Uterus (tissue), 2 donors: ENCODE results near the gene LCAT.
"Not testable (repeated sequence)": the region's sequence is repeated elsewhere in the genome, so short reads cannot be mapped to it uniquely, and the experiment has no call there.

ENCODE experiments used
- POLR2A ChIP-seq, 2 donors: fragments of 450-650 bp; IDR thresholded peaks; one replicate each; pipeline ENCODE4 v1.6.1; 2016; ENCODE audit warnings: antibody characterized with exemption in 2 of 2, mild to moderate bottlenecking in 1 of 2, moderate library complexity in 1 of 2
- TF ChIP-seq, protein P1 (sequence below), 4 experiments: fragments of 200-600 bp in 2 of 4; fragments of 450-650 bp in 2 of 4; sonication (generic) in 2 of 4; IDR thresholded peaks; one replicate each; pipeline ENCODE4 v1.5.1; 2016 to 2019; ENCODE audit warnings: antibody characterized with exemption in 4 of 4, mild to moderate bottlenecking in 2 of 4, moderate library complexity in 1 of 4

DNA sequence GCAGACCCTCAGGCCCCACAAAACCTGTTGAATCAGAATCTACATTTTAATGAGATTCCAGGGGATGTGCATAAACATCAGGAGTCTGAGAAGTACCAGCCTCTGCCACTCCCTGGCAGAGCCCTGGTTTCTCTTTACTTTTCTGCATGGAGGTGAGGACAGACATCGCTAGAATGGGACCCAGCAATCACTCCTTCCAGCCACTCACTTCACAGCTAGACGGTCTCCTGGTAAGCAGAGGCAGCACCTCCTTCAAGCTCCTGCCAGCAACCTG lies 28.5 kb downstream of the LCAT start:
- TF ChIP-seq POLR2A (IDR thresholded peaks at IDR 0.05) = not testable (repeated sequence)
- TF ChIP-seq, protein P1, sequence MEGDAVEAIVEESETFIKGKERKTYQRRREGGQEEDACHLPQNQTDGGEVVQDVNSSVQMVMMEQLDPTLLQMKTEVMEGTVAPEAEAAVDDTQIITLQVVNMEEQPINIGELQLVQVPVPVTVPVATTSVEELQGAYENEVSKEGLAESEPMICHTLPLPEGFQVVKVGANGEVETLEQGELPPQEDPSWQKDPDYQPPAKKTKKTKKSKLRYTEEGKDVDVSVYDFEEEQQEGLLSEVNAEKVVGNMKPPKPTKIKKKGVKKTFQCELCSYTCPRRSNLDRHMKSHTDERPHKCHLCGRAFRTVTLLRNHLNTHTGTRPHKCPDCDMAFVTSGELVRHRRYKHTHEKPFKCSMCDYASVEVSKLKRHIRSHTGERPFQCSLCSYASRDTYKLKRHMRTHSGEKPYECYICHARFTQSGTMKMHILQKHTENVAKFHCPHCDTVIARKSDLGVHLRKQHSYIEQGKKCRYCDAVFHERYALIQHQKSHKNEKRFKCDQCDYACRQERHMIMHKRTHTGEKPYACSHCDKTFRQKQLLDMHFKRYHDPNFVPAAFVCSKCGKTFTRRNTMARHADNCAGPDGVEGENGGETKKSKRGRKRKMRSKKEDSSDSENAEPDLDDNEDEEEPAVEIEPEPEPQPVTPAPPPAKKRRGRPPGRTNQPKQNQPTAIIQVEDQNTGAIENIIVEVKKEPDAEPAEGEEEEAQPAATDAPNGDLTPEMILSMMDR (IDR thresholded peaks at IDR 0.05) = not testable (repeated sequence)
